Measurements from ENCODE around the gene PREB. TPM values are rescaled to one million over a fixed set of nuclear protein-coding genes. Genes with fewer than 3 reads are reported as not detected.
A peak's percentile ranks its signal among the peaks of the same experiment; 100 is the strongest.

The PREB gene
- total and polyA plus RNA-seq, 2 of the 13 experiments (the other 11 are each of a cell fraction or from before 2014, with no cell fraction given) = 112 to 192 TPM

GRCh38 chr2:27171351-27171848 lies 37.0 kb upstream of the PREB start (continued):
- TF ChIP-seq ZHX2 (IDR thresholded peaks at IDR 0.05; ENCODE audit: low read depth) (peak; percentile 86), ZHX2 (CRISPR knock-in tag; IDR thresholded peaks at IDR 0.05; ENCODE audit: borderline replicate concordance) (no peak), SRSF9 (IDR thresholded peaks at IDR 0.05; ENCODE audit: borderline replicate concordance, insufficient read depth, low read depth, low read length, poor library complexity, severe bottlenecking) (no peak), ZNF674 (CRISPR knock-in tag; IDR thresholded peaks at IDR 0.05; ENCODE audit: low read depth) (no peak), ZNF556 (CRISPR knock-in tag; IDR thresholded peaks at IDR 0.05; ENCODE audit: borderline replicate concordance) (peak; percentile 39; the same call in 1 of the 2 replicates), RNF2 (conservative IDR thresholded peaks at IDR 0.05; ENCODE audit: low read depth) (peak; percentile 47; the same call in 1 of the 2 replicates), U2AF2 (IDR thresholded peaks at IDR 0.05; ENCODE audit: low read depth, low read length) (no peak), CSRNP2 (CRISPR knock-in tag; conservative IDR thresholded peaks at IDR 0.05; ENCODE audit: low read depth) (no peak), ZBTB38 (CRISPR knock-in tag; IDR thresholded peaks at IDR 0.05) (peak; percentile 99), GFI1 (CRISPR knock-in tag; IDR thresholded peaks at IDR 0.05; ENCODE audit: borderline replicate concordance) (peak; percentile 74; the same call in 1 of the 2 replicates), RFXAP (CRISPR knock-in tag; IDR thresholded peaks at IDR 0.05; ENCODE audit: borderline replicate concordance) (0 out of 2 replicates have a peak, but pooled peaks have one; percentile 32), ZNF572 (CRISPR knock-in tag; IDR thresholded peaks at IDR 0.05) (no peak), TARDBP (CRISPR knock-in tag; IDR thresholded peaks at IDR 0.05) (peak; percentile 94; the same call in 1 of the 2 replicates), GATA4 (IDR thresholded peaks at IDR 0.05; ENCODE audit: borderline replicate concordance, low read depth) (peak; percentile 56; the same call in 1 of the 2 replicates), ZNF512B (CRISPR knock-in tag; IDR thresholded peaks at IDR 0.05; ENCODE audit: borderline replicate concordance) (no peak), ZNF678 (CRISPR knock-in tag; IDR thresholded peaks at IDR 0.05) (no peak), CERS6 (CRISPR knock-in tag; IDR thresholded peaks at IDR 0.05) (no peak), MXI1 (IDR thresholded peaks at IDR 0.05; ENCODE audit: borderline replicate concordance, low read depth, low read length) (peak; percentile 89; the same call in 2 of the 3 replicates), KLF11 (CRISPR knock-in tag; IDR thresholded peaks at IDR 0.05) (peak; percentile 92; the same call in 1 of the 2 replicates)

All from HepG2 (cell line).